Cardiac fibroblast (primary cell): ENCODE results near the gene ERCC6L.
A peak's percentile ranks its signal among the peaks of the same experiment; 100 is the strongest.

Source experiments
- DNase-seq, 2 donors: peaks; one replicate each; pipeline versions ENCODE4 v3.0.0 to v3.0.0-alpha.2; 2010; ENCODE audit warnings: low read depth in 2 of 2
- H3K4me3 ChIP-seq, 2 donors: replicated peaks in 1 of 2; 1 replicate in 1 of 2; 2 replicates in 1 of 2; pipeline ENCODE4 v1.5.1; 2011; ENCODE audit warnings: low read depth in 2 of 2, low read length in 2 of 2, mild to moderate bottlenecking in 2 of 2, moderate library complexity in 1 of 2
- TF ChIP-seq, protein P1 (sequence below): IDR thresholded peaks from one replicate; pipeline ENCODE4 v1.5.1; 2011; ENCODE audit warnings: low read depth, mild to moderate bottlenecking, low read length, inconsistent platforms

Gene ERCC6L

DNA sequence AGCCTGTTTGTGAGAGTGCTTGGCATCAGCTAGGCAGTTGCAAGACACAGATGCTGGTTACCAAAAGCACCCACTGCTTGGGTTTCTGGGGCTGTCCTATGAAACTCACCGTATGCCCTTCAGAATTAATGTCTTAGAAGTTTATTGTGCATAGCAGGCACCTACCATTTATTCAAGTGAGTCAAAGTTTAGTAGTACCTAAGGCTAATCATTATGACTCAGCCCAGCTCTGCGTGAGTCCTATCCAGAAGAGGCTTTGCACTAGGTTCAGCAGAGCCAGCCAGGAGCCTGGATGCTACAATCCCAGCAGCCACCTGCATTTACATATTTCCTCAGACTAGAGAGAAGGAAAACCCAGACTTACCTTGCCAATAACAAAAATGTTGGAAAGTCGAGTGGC, 34.0 kb upstream of the ERCC6L start:
- no peak overlapping the region for H3K4me3 ChIP-seq
- TF ChIP-seq, protein P1, sequence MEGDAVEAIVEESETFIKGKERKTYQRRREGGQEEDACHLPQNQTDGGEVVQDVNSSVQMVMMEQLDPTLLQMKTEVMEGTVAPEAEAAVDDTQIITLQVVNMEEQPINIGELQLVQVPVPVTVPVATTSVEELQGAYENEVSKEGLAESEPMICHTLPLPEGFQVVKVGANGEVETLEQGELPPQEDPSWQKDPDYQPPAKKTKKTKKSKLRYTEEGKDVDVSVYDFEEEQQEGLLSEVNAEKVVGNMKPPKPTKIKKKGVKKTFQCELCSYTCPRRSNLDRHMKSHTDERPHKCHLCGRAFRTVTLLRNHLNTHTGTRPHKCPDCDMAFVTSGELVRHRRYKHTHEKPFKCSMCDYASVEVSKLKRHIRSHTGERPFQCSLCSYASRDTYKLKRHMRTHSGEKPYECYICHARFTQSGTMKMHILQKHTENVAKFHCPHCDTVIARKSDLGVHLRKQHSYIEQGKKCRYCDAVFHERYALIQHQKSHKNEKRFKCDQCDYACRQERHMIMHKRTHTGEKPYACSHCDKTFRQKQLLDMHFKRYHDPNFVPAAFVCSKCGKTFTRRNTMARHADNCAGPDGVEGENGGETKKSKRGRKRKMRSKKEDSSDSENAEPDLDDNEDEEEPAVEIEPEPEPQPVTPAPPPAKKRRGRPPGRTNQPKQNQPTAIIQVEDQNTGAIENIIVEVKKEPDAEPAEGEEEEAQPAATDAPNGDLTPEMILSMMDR, result no peak
- DNase-seq, result peak in 1 of 2 donors; percentile 59

DNA sequence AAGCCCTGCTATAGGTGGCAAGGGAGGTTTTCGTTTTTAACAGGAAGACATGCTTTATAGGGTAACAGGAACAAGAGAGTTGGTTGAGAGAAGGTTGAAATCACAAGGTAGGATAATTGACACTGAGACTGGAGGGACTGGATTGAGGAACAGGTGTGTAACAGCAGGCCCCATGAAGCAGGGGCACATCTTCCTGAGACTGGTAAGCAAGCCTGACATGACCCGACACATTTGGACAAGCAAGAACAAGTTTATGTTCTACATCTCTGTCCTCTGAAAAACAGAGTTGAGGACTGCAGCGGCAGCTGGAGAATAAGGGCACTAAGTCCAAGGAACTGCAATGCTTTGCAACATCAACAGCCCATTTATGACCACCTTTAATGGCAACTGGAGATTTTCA, 33.0 kb upstream of the ERCC6L start:
- H3K4me3 ChIP-seq, result no peak overlapping the region
- TF ChIP-seq, protein P1, result no peak
- no peak for DNase-seq

DNA sequence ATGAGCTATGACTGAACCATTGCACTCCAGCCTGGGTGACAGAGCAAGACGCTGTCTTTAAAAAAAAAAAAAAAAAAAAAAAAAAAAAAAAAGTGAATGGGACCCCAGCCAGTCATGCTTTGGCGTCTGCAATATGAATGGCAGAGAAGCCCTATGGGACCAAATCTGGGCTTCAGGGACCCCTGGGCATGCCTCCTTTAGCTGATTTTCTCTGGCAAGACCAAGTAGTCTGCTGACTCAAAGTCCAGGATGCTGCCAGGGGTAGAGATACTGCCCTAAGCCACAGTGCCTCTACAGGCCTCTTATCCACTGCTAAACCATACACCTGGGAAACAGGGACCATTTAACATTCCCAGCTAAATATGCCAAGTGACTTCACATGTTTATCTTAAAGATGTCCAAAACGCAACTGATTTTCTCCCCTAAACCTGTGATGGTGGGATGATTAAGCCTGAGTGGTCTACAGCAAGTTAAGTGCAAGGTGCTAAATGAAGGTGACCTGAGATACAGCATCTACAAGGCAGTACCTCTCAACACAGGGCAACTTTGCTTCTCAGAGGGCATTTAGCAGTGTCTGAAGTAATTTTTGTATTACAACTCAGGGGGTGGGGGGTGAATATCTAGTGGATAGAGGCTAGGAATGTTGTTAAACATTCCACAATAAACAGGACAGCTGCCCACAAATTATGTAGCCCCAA, 32.4 kb upstream of the ERCC6L start:
- no peak overlapping the region for H3K4me3 ChIP-seq
- TF ChIP-seq, protein P1, result no peak

DNA sequence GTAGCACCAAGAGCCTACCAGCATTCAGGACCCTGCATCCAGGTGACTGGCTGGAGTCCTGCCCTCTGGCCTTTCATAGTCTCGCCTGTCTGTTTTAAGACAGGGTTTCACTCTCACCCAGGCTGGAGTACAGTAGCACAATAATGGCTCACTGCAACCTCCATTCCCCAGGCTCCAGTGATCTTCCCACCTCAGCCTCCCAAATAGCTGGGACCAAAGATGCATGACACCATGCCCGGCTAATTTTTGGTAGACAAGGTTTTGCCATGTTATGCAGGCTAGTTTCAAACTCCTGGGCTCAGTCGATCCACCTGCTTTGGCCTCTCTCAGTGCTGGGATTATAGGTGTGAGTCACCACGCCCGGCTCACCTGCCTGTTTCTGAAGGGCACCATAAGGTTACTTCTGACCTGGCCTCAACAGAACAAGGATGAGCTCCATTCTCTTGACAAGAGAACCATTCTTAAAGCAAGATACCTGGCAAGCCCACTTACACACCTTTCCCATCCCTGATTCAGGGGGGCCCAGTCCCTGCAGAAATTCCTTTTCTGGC, 31.6 kb upstream of the ERCC6L start:
- TF ChIP-seq, protein P1, result no peak

More for the DNA sequence above, 32.4 kb upstream of the ERCC6L start:
- no peak for DNase-seq

DNA sequence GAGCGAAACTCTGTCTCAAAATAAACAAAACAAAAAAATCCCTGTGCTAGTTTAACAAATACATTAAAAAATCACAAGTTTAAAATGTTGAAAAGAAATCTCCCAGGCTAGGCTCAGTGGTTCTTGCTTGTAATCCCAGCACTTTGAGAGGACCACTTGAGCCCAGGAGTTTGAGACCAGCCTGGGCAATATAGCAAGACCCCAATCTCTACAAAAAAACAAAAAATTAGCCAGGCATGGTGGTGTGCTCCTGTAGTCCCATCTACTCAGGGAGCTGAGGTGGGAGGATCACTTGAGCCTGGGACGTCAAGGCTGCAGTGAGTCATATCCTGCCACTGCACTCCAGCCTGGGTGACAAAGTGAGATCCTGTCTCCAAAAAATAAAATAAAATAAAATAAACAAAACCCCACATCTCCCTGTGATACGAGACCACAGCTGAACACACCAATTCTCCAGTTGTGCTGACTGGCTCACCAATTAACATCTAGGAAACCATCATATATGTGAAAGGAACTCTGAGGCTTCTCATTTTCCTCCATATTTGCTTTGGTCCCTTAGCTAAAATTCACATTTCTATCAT, 30.9 kb upstream of the ERCC6L start:
- DNase-seq, result peak; percentile 47 to 72
- no peak overlapping the region for H3K4me3 ChIP-seq
- TF ChIP-seq, protein P1, result no peak

More for the DNA sequence above, 31.6 kb upstream of the ERCC6L start:
- no peak overlapping the region for H3K4me3 ChIP-seq
- DNase-seq, result no peak

DNA sequence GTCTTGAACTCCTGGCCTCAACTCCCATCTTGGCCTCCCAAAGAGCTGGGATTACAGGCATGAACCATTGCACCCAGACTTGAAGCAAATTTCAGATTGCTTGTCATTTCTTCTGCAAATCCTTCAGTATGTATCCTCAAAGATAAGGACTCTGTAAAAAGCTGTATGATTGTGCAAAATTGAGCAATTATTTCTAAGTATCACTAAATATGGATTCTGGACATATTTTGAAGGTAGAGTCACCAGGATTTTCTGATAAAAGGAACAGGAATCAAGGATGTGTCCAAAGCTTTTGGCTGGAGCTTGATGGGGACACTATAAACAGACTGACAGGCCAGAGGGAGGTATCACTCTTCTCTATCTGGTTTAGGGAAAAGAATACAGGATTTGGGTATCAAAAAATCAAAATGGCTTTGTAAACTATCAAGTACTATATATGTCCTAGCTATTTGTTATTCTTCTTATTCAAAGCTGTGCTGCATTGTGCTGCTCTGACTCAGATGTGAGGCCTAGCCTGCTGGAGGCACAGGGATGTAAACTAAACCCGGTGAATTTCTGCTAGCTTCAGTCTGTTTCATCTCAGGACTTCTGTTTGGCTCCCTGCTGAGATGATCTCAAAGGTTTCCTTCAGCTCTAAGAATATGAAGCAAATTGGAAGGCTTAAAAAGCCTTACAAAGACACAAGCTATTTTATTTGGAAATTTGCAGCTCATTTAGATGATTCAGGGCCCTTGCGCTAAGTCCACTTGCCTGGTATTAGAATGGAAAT, 30.0 kb upstream of the ERCC6L start:
- peak; percentile 59 to 76 for DNase-seq
- H3K4me3 ChIP-seq, result no peak overlapping the region
- TF ChIP-seq, protein P1, result no peak
